Gastrocnemius medialis (tissue), 4 donors: ENCODE results near the gene ELFN2. TPM values are rescaled to one million over a fixed set of nuclear protein-coding genes. Genes with fewer than 3 reads are reported as not detected.
A peak's percentile ranks its signal among the peaks of the same experiment; 100 is the strongest.

Experiments used
- ATAC-seq, 2 donors: fragments of 150-250 bp; one replicate each; pipeline ENCODE4 v1.9.1; 2016
- DNase-seq, 2 donors: peaks; one replicate each; pipeline ENCODE4 v3.0.0-alpha.2; 2019
- H3K27ac ChIP-seq, 4 donors: fragments of 200-600 bp; sonication (generic); 1 replicate in 1 of 4; 2 replicates in 3 of 4; pipeline ENCODE4 v1.5.1; 2016 to 2018; ENCODE audit warnings: mild to moderate bottlenecking in 2 of 4, moderate library complexity in 1 of 4
- H3K27me3 ChIP-seq, 3 donors: fragments of 200-600 bp; sonication (generic) in 2 of 3; 1 replicate in 1 of 3; 2 replicates in 2 of 3; pipeline versions ENCODE4 v1.5.1 to v1.6.0; 2016 to 2019; ENCODE audit warnings: mild to moderate bottlenecking in 1 of 3, moderate library complexity in 1 of 3
- H3K36me3 ChIP-seq, 2 donors: fragments of 200-600 bp; sonication (generic) in 1 of 2; one replicate each; pipeline ENCODE4 v1.5.1; 2017 to 2018
- H3K4me1 ChIP-seq, 2 donors: fragments of 200-600 bp; sonication (generic) in 1 of 2; one replicate each; pipeline ENCODE4 v1.5.1; 2016 to 2017; ENCODE audit warnings: mild to moderate bottlenecking in 2 of 2
- H3K4me3 ChIP-seq, 4 donors: fragments of 200-600 bp; sonication (generic) in 3 of 4; 1 replicate in 1 of 4; 2 replicates in 3 of 4; pipeline ENCODE4 v1.5.1; 2016 to 2019; ENCODE audit warnings: mild to moderate bottlenecking in 2 of 4
- H3K9me3 ChIP-seq, 3 donors: fragments of 200-600 bp; sonication (generic) in 2 of 3; 1 replicate in 1 of 3; 2 replicates in 2 of 3; pipeline ENCODE4 v1.5.1; 2016 to 2019
- CTCF ChIP-seq, 5 experiments: fragments of 450-650 bp in 3 of 5; fragments of 200-600 bp in 2 of 5; sonication (generic) in 2 of 5; IDR thresholded peaks in 4 of 5; conservative IDR thresholded peaks in 1 of 5; 1 replicate in 4 of 5; 2 replicates in 1 of 5; pipeline ENCODE4 v1.5.1; 2016 to 2019; ENCODE audit warnings: antibody characterized with exemption in 5 of 5, mild to moderate bottlenecking in 3 of 5, moderate library complexity in 3 of 5
- POLR2A ChIP-seq, 2 donors: fragments of 450-650 bp; IDR thresholded peaks; one replicate each; pipeline ENCODE4 v1.6.1; 2017; ENCODE audit warnings: antibody characterized with exemption in 2 of 2, mild to moderate bottlenecking in 2 of 2, moderate library complexity in 2 of 2
- in situ Hi-C, 4 donors: fragments of 200-750 bp; cut with MboI; loops; one replicate each; pipeline versions ENCODE4 v1.15.0 to v1.8.0; 2017; ENCODE audit warnings: low sequenced_read_pairs in 4 of 4
- intact Hi-C: fragments of 100-400 bp; cut with DNase I; formaldehyde crosslinking; loops from one replicate; pipeline ENCODE4 v1.15.1; 2023; ENCODE audit warnings: low total_unique reads
- total RNA-seq, 4 donors: library from RNA; depleted of rRNA; stranded (reverse); fragments of >200 nt; gene quantifications; one replicate each; pipeline versions ENCODE4 v1.1.0 to v1.2.3, GENCODE V29; 2016

Gene ELFN2
- under 1 TPM in 2 of 4 donors, not detected in 2; 0.02 to 0.03 TPM for total RNA-seq

- Histone ChIP-seq H3K9me3 (no peaks in the 10 kb centered on the region), H3K4me1 (no peaks in the 10 kb centered on the region), H3K4me3 (peak within 1 kb of the TSS in 3 of 4 donors; percentile 13 to 33 (median 27)), H3K27me3 (peaks cover 57 to 78% (median 61%) of the 10 kb centered on the region in 3 donors), H3K27ac (no peak within 1 kb of the TSS), H3K36me3 (no peaks in the 10 kb centered on the region)
- TF ChIP-seq CTCF (IDR thresholded peaks at IDR 0.05 in 4 of 5, conservative IDR thresholded peaks at IDR 0.05 in 1 of 5), result no peak
- no peak for TF ChIP-seq POLR2A (IDR thresholded peaks at IDR 0.05)
- in situ Hi-C loops, result no loop called here
- intact Hi-C loops, result loop anchor here (10.0 kb wide), 1 partner anchor 112 kb away; no protein-coding TSS in a partner anchor
- DNase-seq (no peak), ATAC-seq (no peak)
These were observed at the start of gene ELFN2 for GRCh38 chr22:37427135-37427710. Gene ELFN2 (minus strand): TSS chr22:37427479. CDS start chr22:37375534, 51,945 bp downstream.

- H3K27ac ChIP-seq, result no peak overlapping the region
- H3K4me3 ChIP-seq, result no peak overlapping the region
- H3K9me3 ChIP-seq, result no peaks in the 10 kb centered on the region
- no peaks in the 10 kb centered on the region for H3K36me3 ChIP-seq
- H3K4me1 ChIP-seq, result no peaks in the 10 kb centered on the region
- in situ Hi-C loops (no loop called here), intact Hi-C loops (no loop called here)
- ATAC-seq, result no peak
- H3K27me3 ChIP-seq, result peaks cover 0 to 5% (median 0%) of the 10 kb centered on the region in 3 donors
- DNase-seq, result no peak
- TF ChIP-seq POLR2A (IDR thresholded peaks at IDR 0.05), result no peak
- no peak for TF ChIP-seq CTCF (IDR thresholded peaks at IDR 0.05 in 4 of 5, conservative IDR thresholded peaks at IDR 0.05 in 1 of 5)
These were observed 49.4 kb upstream of the ELFN2 start for GRCh38 chr22:37476389-37477329.

GRCh38 chr22:37474447-37475090, 47.3 kb upstream of the ELFN2 start:
- intact Hi-C loops (no loop called here), in situ Hi-C loops (no loop called here)
- no peak for DNase-seq
- Histone ChIP-seq H3K27me3 (peaks cover 0 to 5% (median 0%) of the 10 kb centered on the region in 3 donors), H3K36me3 (no peaks in the 10 kb centered on the region), H3K27ac (no peak overlapping the region), H3K9me3 (no peaks in the 10 kb centered on the region), H3K4me1 (no peaks in the 10 kb centered on the region), H3K4me3 (no peak overlapping the region)
- no peak for TF ChIP-seq POLR2A (IDR thresholded peaks at IDR 0.05)
- TF ChIP-seq CTCF (IDR thresholded peaks at IDR 0.05 in 4 of 5, conservative IDR thresholded peaks at IDR 0.05 in 1 of 5), result no peak
- no peak for ATAC-seq

GRCh38 chr22:37473437-37473946, 46.2 kb upstream of the ELFN2 start:
- DNase-seq (no peak), ATAC-seq (no peak)
- in situ Hi-C loops, result no loop called here
- intact Hi-C loops, result no loop called here
- no peak overlapping the region for H3K4me3 ChIP-seq
- TF ChIP-seq POLR2A (IDR thresholded peaks at IDR 0.05), result no peak
- no peak for TF ChIP-seq CTCF (IDR thresholded peaks at IDR 0.05 in 4 of 5, conservative IDR thresholded peaks at IDR 0.05 in 1 of 5)
- no peaks in the 10 kb centered on the region for H3K4me1 ChIP-seq
- no peaks in the 10 kb centered on the region for H3K36me3 ChIP-seq
- no peak overlapping the region for H3K27ac ChIP-seq
- H3K27me3 ChIP-seq, result peaks cover 0 to 5% (median under 1%) of the 10 kb centered on the region in 3 donors
- no peaks in the 10 kb centered on the region for H3K9me3 ChIP-seq
